Astrocyte of the spinal cord (primary cell): ENCODE results near the gene LFNG.

Experiments
- DNase-seq: peaks from one replicate; pipeline ENCODE4 v3.0.0; 2011; ENCODE audit warnings: low read depth, low spot score
- H3K4me3 ChIP-seq: 2 replicates; pipeline ENCODE4 v1.5.1; 2011; ENCODE audit warnings: low read depth, mild to moderate bottlenecking, low read length, moderate library complexity
- in situ Hi-C: cut with HindIII; loops from 2 replicates; pipeline ENCODE4 v1.10.0; 2017; ENCODE audit warnings: low sequenced_read_pairs
- TF ChIP-seq, protein P1 (sequence below): IDR thresholded peaks from 2 replicates; pipeline ENCODE4 v1.5.1; 2012; ENCODE audit warnings: low read depth, mild to moderate bottlenecking, low read length, inconsistent platforms

LFNG gene

DNA sequence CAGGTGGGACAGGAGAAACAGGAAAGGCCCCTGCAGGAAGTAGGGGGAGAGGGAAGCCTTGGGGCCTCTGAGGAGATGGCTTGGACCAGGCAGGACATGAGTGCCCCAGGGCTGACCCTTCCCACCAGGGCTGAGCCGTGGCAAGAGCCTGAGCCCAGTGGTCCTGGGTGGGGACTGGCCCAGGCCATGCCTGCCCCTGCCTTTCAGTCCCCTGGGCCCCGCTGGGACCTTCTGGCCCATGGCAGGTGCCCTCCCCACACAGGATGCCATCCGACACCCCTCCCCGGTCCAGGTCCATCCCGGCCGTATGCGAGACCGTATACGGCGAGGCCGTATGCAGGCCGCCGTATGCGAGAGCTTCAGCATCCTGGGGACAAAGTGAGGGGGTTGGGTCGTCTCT, 45.4 kb upstream of the LFNG start:
- in situ Hi-C loops, result no loop called here
- no peak overlapping the region for H3K4me3 ChIP-seq
- DNase-seq, result no peak
- TF ChIP-seq, protein P1, sequence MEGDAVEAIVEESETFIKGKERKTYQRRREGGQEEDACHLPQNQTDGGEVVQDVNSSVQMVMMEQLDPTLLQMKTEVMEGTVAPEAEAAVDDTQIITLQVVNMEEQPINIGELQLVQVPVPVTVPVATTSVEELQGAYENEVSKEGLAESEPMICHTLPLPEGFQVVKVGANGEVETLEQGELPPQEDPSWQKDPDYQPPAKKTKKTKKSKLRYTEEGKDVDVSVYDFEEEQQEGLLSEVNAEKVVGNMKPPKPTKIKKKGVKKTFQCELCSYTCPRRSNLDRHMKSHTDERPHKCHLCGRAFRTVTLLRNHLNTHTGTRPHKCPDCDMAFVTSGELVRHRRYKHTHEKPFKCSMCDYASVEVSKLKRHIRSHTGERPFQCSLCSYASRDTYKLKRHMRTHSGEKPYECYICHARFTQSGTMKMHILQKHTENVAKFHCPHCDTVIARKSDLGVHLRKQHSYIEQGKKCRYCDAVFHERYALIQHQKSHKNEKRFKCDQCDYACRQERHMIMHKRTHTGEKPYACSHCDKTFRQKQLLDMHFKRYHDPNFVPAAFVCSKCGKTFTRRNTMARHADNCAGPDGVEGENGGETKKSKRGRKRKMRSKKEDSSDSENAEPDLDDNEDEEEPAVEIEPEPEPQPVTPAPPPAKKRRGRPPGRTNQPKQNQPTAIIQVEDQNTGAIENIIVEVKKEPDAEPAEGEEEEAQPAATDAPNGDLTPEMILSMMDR, result no peak

DNA sequence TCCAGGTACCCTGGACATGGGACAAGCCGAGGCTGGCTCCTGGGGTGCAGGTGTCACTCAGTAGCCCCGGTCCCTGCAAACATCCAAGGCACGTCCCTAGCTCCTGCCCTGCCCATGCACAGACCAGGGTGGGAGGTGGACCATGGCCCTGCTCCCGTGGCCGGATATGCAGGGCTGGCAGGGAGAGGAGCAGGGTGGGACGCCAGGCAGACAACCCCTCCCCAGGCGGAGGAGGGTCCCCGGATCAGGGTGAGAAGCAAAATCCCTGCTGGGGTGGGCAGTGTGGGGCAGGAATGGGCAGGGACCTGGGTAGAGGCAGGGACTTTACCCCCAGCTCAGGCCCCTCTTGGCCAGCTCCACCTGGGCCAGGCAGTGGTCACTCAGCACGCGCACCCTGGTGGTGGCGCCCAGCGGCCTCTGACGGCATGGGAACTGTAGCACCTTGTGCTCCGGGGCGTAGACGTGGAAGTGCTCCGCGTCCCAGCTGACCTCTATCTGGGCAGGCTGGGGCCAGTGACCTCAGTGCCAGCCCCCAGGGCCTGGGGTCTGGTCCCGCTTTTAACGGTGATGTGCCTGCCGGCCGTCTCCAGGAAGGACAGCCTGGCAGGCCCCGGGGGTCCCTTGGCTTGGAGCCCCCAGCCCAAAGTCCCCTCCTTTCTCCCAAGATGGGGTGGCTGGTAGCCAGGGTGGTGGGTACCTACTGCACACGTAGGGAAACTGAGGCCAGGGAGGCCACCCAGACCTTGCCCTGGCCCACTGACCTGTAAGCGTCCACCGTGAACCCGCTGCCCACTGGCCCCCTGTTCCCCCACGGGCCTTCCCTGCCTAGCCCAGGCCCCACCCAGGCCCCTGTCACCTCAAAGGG, 44.5 kb upstream of the LFNG start:
- TF ChIP-seq, protein P1, result no peak
- in situ Hi-C loops, result no loop called here
- no peak for DNase-seq
- no peak overlapping the region for H3K4me3 ChIP-seq

DNA sequence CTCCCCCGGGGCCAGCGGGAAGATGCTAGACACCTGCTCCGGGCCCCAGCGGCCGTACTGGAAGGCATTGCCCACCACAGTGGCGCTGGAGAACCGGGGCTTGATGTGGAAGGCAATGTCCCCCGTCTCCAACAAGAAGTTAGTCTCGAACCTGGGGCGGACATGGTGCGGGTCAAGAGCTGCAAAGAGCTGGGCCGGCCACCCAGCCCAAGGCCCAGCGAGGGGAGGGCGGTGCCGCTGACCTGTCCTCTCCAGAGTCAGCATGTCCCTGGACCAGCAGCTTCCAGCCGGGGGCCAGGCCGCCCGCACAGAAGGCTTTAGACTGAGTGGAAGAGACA, 43.9 kb upstream of the LFNG start:
- TF ChIP-seq, protein P1, result no peak
- H3K4me3 ChIP-seq, result no peak overlapping the region
- in situ Hi-C loops, result no loop called here
- no peak for DNase-seq

DNA sequence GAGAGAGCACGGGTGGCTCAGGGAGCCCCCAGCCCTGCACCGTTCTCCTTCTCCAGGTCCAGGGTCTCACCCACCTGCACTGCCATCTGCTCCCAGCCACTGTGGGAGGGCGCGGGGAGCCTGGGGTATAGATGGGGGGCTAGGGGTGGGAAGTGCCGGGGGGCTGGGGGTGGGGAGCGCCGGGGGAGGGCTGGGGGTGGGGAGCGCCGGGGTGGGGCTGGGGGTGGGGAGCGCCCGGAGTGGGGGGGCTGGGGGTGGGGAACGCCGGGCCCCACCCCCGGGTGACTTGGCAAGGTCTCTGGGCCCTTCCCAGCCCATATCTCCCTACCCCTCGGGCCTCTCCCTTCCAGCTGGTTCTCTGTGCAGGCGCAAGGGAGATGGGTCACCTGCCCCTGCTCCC, 43.3 kb upstream of the LFNG start, which contains the start of gene GRIFIN:
TSS of gene GRIFIN (minus strand) at position 101 of the 400 bp plus-strand sequence. CDS start at position 86, 15 bp downstream.
- no peak for DNase-seq
- TF ChIP-seq, protein P1, result no peak
- in situ Hi-C loops, result no loop called here
- no peak within 1 kb of the TSS for H3K4me3 ChIP-seq

DNA sequence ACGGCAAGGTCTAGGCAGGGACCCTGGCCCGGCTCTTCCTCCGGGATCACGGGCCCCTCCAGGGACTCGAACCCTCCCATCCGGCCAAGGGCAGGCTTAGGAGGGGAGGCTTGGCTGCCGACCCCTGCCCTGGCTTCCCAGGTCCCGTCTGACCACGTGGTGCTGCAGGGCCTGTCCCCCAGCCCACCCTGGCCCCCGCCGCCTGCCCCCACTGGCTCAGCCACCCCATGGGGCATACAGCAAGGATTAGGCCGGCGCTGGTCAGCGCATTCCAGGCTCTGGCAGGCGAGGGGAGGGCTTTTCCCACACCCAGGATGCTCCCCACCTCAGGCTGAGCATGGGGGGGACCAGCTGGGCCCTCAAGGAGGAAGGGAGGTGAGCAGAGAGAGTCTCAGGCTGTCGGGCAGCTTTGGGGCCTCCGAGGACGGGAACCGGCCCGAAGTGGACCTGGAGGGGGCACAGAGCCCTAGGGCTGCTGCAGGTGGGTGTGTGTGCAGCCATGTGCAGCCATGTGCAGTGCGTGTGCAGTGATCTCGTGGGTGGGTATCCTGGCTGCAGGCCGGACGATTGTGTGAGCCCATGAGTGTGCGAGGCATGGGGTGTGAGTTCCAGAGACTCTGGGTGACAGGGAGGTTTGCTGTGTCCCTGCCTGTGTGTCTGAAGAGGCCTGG, 42.7 kb upstream of the LFNG start:
- H3K4me3 ChIP-seq, result no peak overlapping the region
- no peak for DNase-seq
- in situ Hi-C loops, result no loop called here
- TF ChIP-seq, protein P1, result no peak

DNA sequence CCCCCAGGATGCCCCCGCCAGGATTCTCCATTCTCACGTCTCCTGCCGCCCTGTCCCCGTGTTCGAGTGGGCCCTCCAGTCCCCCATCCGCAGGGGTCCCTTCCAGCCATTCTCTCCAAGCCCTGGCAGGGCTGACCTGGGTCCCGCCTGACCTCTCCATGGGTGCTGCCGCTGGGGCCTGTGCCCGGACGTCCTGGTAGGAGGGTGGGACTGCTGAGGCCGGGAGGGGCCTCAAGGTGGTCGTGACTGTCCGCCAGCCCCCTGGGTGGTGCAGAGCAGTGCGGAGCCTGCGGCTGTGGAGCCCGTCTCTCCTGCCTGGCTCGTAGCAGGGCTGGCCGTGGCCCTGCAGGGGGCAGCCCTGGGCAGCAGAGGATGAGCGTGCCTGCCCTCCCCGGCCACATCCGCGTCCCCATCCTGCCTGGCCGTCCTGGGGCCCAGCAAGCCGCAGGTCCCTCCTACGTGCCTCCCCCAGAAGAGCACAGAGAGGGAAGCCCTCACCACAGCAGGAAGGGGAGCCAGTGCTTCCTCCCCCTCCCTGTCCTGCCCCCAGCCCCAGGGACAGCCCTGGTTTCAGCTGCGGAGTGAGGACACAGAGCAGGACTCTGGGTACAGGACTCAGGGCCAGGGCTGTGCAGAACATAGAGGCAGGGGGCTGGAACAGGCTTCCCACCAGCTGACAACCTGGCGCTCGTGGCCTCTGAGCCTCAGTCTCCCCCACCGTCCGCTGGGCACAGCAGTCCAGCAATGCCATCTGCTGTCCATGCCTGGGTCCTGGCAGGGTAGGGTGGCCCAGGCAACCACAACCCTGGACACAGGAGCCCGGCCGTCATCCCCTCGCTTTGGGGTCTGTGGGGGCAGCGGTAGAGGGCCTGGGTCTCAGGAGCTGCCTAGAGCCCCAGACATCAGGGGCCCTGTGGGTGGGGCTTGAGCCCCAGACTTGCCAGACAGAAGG, 41.9 kb upstream of the LFNG start:
- peak; percentile 50 for DNase-seq
- H3K4me3 ChIP-seq, result no peak overlapping the region
- in situ Hi-C loops, result no loop called here
- TF ChIP-seq, protein P1, result peak; percentile 86
